HG03039 (cell line): Measurements from ENCODE around the gene ANKS1B.
A peak's percentile ranks its signal among the peaks of the same experiment; 100 is the strongest.
"Not testable (repeated sequence)": the region's sequence is repeated elsewhere in the genome, so short reads cannot be mapped to it uniquely, and the experiment has no call there.

Source experiments
- ATAC-seq: cut with Tn5 transposase; IDR thresholded peaks from one replicate; pipeline ENCODE4 v1.9.1; 2021; ENCODE audit warnings: mild to moderate bottlenecking, moderate library complexity; ENCODE audit not compliant: unreplicated experiment

The ANKS1B gene

DNA sequence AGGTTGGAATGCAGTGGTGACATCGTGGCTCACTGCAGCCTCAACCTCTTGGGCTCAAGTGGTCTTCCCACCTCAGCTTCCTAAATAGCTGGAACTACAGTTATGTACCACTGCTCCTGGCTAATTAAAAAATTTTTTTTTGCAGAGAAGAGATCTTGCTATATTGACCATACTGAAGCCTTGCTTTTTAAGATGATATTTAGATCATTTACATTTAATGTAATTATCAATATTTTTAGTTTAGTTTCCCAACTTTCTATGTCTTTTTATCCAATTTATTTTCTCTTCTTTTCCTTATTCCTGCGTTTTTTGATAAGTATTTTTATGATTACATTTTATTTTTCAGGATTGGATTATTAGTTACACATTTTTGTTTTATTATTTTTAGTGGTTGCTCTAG lies 999.6 kb downstream of the ANKS1B start:
- ATAC-seq = no peak

DNA sequence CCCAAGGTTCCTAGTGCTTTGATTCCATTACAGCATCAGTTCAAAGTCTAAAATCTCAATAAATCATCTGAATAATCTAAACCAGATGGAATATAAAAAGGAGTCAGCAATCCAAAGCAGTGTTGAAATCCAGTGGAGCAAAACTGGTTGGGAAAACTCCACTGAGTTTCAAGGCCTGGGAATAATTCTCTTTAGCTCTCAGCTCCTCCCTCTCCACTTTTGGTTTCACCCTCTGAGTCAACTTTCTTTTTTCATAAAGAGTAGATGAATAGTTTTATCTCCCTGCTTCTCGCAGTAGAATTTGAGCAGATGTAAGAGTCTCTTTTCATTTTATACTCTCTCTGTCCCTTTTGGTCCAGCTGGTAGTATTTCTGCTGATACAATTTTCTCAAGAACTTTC lies 1001.1 kb downstream of the ANKS1B start:
- ATAC-seq = no peak

DNA sequence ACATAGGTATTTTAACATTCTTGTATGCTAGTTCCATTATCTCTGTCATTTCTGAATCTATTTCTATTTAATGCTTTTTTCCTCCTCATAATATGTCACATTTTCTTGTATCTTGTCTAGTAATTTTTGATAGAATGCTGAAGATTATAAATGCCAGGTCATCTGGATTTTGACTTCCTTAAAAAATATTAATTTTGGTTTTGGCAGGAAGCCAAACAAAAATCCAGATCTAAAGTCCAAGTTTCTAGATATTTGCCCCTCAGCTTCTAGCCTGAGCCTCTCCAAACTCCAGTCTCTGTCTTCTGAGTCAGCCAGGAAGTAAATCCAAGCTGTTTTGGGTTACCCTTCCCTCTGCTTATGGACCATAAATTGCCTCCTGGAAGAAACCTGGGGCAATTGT lies 1004.2 kb downstream of the ANKS1B start:
- no peak for ATAC-seq

- ATAC-seq = no peak
These were observed 1007.5 kb downstream of the ANKS1B start for GRCh38 chr12:98977186-98977585.

GRCh38 chr12:98974767-98975381 lies 1009.9 kb downstream of the ANKS1B start:
- no peak for ATAC-seq

DNA sequence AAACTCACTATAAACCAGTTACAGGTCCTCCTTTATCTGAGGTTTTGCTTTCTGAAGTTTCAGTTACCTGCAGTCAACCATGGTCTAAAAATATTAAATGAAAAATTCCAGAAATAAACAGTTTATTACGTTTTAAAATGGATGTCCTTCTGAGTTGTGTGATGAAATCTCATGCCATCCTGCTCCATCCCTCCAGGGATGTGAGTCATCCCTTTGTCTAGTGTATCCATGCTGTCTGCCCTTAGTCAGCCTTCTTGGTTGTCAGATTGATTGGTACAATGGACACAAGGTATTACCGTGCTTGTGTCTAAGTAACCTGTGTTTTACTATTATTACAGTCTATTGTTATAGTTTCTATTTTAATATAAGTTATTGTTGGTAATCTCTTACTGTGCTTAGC lies 1011.3 kb downstream of the ANKS1B start:
- no peak for ATAC-seq

DNA sequence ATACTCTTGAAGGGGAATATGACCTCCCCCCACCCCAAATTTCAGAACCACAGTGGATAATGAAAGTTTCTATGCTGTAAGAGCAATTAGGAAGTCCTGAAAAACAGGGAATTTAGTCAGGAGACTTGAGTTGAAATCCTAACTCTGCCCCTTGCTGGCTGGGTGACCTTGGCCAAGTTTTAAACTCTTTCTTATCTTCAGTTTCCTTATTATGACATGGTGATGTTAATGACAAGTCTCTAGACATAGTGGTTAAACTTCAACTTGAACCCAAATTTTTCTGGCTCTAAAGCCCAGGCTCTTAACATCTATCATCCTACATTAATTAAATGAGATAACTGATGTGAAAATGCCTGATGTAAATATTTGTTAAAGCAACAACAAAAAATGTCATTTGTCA lies 1013.8 kb downstream of the ANKS1B start:
- ATAC-seq = no peak

DNA sequence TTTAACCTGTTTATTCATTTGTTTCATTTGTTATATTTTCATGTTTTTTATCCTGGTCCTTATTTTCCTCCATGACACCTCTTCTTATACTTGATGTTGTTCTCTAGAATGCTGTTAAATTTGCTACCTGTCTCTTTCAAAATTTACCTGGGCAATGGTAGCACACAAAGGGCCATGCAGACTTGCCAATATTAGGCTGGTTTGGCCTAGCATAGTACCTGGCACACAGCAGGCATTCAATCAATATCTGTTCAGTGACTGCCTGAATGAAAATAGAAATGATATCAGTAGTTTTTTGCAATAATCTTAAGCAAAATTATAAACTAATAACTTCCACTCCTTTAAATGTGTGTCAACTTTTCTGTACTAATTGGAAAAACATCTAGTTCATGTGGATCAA lies 1014.5 kb downstream of the ANKS1B start:
- no peak for ATAC-seq

- no peak for ATAC-seq
These were observed 1015.8 kb downstream of the ANKS1B start for GRCh38 chr12:98968896-98969295.

DNA sequence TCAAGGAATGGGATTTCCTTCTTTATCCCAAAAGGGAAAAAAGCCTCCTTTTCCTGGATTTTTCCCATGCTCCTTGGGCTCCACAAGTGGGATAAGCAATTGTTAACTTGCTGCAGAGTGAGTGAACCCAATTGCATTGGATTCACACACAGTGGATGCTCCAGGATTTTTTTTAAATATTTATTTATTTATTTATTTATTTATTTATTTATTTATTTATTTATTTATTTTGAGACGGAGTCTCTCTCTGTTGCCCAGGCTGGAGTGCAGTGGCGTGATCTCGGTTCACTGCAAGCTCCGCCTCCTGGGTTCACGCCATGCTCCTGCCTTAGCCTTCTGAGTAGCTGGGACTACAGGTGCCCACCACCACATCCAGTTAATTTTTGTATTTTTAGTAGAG lies 1027.6 kb downstream of the ANKS1B start:
- not testable (repeated sequence) for ATAC-seq

GRCh38 chr12:98955284-98955683 lies 1029.5 kb downstream of the ANKS1B start:
- ATAC-seq = peak; percentile 83

DNA sequence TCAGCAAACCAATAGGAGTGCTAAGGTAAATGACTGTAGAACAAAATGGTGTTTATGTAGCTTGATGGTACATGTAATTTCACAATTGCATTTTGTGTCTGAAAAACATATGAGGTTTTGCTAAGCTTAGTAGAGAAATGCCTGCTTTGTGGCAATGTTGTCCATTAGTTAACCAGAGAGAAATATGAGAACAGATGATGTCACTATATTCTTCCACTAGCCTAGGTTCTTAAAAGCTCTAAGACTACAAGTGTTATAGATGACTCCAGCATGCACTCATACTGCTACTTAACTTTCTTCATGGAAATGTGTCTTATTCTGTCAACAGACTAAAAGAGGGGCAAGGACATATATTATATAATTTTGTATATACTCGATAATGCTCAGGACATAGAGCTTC lies 1030.2 kb downstream of the ANKS1B start:
- no peak for ATAC-seq

DNA sequence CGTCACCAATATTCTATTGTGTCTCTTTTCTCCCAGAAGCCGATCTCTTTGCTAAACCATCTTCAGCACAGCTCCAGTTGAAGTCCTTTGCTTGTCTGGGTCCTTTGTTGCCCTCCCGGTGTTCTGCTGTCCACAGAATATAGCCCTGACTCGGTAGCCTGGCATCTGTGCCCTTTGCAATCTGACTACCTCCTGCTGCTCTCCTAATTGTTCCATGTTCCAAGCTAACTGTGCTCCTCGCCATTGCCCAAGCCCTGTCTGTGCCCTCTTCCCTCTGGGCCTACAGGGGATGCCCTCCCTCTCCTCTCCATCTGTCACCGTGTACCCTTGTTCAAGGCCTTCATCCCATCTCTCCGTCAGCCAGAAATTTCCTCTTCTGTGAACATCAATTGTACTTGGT lies 1033.3 kb downstream of the ANKS1B start:
- ATAC-seq = no peak

DNA sequence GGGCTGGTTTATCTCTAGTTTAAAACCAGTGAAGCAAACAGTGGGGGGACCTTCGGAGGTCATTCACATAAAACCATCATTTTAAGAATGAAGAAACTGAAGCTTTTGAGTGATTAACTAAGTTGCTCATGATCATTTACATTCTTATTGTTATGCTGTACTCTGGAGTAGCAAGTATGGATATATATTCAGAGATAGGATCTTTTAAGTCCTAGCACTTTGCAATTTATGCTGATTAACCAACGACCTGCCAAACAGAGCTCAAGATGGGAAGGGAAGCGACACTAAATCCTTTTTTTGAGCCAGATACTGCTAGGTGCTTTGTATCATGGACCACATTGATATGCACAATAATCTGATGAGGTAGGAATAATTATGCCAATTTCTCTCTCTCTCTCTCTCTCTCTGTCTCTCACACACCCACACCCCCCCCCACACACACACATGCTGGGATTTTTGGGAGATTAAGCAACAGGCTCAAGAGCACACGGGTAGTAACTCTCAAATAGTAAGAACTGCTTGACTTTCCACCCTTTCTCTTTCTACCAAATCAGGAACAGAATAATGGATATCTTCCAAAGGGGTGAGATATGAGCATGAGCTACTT lies 1036.3 kb downstream of the ANKS1B start:
- no peak for ATAC-seq

- ATAC-seq = no peak
These were observed 1038.9 kb downstream of the ANKS1B start for GRCh38 chr12:98945864-98946263.

GRCh38 chr12:98939926-98940325 lies 1044.8 kb downstream of the ANKS1B start:
- no peak for ATAC-seq

DNA sequence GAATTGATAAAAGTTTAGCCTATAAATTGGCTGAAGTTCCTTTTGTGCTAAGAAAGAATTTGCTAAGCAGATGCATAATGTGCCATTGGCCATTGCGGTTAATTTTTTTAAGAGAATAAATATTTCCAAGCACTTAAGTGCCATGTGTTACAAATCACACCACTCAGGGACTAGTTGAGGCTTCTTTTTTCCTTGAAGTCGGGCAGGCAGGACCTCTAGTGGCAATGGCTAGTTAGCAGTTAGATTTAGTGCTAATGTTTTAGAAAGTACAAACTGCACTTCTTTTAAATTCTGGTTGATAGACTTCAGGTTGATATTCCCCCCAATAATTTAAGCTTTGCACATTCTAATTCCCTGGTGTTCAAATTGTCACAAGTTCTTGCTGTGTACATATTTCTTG lies 1045.4 kb downstream of the ANKS1B start:
- ATAC-seq = no peak

DNA sequence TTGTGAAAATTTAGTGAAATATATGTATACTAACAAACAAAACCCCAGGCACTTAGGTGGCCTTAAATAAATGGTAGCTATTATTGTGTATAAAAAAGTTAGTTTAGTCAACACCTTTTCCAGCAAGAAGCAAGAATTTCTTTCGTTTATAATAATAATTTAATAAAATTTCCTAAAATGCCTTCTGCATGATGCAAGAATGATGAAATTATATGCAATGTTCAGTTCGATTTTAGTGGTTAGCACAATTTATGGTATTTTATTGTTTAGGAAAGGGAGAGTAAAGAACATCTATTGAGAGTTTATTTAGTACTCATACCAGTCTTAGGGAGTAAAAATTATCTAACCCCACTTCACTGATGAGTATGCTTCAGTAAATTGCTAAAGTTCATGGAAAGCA lies 1048.9 kb downstream of the ANKS1B start:
- ATAC-seq = no peak

- ATAC-seq = no peak
These were observed 1061.9 kb downstream of the ANKS1B start for GRCh38 chr12:98922871-98923270.

- ATAC-seq = no peak
These were observed 1066.4 kb downstream of the ANKS1B start for GRCh38 chr12:98918176-98918863.

DNA sequence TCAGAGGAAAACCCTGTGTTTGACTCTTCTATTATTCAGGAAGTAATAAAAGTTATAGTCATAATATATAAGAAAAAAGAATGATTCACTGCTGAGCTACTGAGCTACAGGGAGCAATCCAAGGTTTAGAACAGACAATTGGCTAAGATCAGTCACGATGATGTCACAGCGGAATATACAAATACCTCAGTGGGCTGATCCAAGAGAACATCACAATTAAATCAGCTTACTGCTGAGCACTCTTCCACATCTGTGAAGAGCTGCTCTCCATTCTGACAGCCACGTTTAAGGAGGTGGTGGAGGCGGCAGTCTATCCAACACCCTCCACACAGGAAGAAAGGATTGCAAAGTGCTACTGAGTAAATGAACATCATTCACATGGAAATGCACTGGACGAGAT lies 1068.6 kb downstream of the ANKS1B start:
- no peak for ATAC-seq

GRCh38 chr12:98912401-98912974 lies 1072.2 kb downstream of the ANKS1B start:
- no peak for ATAC-seq
